Regular cardiac myocyte (primary cell): ENCODE measurements around the gene RPS17. TPM values are rescaled to one million over a fixed set of nuclear protein-coding genes. Genes with fewer than 3 reads are reported as not detected.

Experiments
- total RNA-seq: library from RNA; depleted of rRNA; stranded (reverse); fragments of >200 nt; gene quantifications from 2 replicates; pipeline ENCODE4 v1.2.3, GENCODE V29; 2014

Gene RPS17
- total RNA-seq, result 1,478 and 1,566 TPM in 2 replicates

GRCh38 chr15:82540055-82540983, at the start of gene RPS17:
TSS of gene RPS17 (minus strand) at chr15:82540457. CDS start at chr15:82540428, 29 bp downstream.

Other genes with a start within 250 kb of the RPS17 start
- under 0.01 and 0.19 TPM in 2 replicates for gene GOLGA6L10, start 191.0 kb downstream of the RPS17 start, total RNA-seq
- 0.77 and 1.7 TPM in 2 replicates for gene GOLGA6L9, start 110.6 kb downstream of the RPS17 start, total RNA-seq
- gene CPEB1, start 106.9 kb upstream of the RPS17 start, total RNA-seq, result 5.2 and 13.8 TPM in 2 replicates
- gene AP3B2, start 169.4 kb upstream of the RPS17 start, total RNA-seq, result under 0.01 and 0.28 TPM in 2 replicates